NCI-H1436 (cell line): ENCODE measurements around the gene GPR107.
A peak's percentile ranks its signal among the peaks of the same experiment; 100 is the strongest.
"Not testable (repeated sequence)": the region's sequence is repeated elsewhere in the genome, so short reads cannot be mapped to it uniquely, and the experiment has no call there.

Experiments
- DNase-seq: peaks from one replicate; lab custom pipeline; 2025; lab: John Stamatoyannopoulos, UW

Gene GPR107

DNA sequence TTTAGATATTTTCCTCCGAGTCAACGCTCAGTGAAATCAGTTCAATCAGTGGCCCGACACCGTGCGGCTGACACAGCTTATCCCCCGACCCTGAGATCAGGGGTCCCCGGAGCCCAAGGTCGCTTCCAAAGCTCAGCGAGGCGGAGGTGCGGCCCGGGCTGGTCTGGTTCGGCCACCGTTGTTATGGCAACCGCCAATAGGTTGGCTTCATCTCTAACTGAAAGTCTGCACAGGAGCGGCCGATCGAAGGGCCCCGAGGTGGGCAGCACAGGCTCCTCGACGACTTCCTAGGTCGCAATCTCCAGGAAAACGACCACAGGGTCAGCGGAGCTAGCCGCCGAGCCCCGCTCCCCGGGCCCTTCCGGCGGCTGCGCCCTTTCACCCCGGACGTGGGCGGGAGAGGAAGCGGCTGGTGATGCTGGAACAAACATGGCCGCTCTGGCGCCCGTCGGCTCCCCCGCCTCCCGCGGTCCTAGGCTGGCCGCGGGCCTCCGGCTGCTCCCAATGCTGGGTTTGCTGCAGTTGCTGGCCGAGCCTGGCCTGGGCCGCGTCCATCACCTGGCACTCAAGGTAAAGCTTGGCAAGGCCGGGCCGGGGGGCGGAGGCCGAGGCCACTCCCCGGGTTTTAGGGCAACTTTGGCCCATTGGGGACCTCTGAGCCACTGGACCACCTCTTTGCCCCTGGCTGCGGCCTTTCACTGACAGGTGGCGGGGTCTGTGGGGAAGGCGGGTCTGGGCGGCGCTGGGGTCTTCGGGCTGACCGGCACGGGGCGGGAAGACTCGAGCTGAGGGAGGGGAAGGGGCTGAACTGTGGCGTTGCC lies at the start of gene GPR107:
GPR107 (plus strand) TSS at position 403 of the 821 bp plus-strand sequence; CDS start at position 430, 27 bp downstream.
- DNase-seq = peak; percentile 48

DNA sequence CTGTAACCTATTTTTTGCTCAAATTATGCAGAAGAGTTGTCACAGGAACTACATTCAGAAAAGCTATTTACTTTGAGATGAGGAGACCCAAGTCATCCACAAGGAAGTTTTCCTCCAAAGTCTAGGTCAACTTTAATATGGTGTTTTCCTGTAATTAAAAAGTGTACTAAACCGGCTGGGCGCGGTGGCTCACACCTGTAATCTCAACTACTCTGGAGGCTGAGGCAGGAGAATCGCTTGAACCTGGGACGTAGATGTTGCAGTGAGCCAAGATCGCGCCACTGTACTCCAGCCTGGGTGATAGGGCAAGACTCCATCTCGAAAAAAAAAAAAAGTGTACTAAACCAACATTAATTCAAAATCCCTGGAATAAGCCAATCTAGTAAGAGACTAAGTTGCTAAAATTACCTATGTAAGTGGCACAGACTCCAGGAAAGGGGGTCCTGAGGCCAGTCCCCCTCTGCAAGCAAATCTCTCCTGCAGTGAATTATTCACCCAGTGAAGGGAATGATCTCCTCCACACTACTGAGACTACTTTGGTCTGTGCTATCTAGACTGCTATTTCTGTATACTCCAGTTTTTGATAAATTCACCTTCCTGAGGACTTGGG lies 49.7 kb upstream of the GPR107 start:
- DNase-seq = no peak

DNA sequence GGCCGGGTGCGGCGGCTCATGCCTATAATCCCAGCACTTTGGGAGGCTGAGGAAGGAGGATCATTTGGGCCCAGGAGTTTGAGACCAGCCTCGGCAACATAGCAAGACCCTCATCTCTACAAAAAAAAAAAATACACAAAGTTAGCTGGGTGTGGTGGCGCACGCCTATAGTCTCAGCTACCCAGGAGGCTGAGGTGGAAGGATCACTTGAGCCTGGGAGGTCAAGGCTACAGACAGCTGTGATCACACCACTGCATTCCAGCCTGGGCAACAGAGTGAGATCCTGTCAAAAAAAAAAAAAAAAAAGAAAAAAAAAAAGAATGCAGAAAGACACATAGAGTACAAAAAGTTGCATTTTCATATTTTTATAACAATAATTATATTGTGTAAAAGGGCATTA lies 46.8 kb upstream of the GPR107 start:
- not testable (repeated sequence) for DNase-seq

DNA sequence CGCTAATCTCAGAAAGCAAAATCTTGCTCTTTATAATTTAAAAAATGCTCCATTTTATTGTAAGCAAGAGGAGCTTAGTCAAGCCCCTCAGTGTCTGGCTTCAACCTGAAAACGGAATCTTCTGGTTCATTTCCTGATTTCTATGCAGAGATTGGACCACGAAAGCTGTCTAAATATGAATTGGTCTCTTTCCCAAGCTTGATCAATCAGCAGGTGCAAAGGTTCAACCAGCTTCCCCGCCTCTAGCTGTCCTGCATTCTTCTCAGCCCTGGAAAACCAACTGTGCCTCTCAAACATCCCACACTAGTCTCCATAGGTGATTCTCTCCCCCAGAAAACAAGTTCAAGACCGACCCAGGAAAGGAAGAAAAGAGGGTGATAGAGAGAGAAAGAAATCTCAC lies 45.2 kb upstream of the GPR107 start:
- no peak for DNase-seq

DNA sequence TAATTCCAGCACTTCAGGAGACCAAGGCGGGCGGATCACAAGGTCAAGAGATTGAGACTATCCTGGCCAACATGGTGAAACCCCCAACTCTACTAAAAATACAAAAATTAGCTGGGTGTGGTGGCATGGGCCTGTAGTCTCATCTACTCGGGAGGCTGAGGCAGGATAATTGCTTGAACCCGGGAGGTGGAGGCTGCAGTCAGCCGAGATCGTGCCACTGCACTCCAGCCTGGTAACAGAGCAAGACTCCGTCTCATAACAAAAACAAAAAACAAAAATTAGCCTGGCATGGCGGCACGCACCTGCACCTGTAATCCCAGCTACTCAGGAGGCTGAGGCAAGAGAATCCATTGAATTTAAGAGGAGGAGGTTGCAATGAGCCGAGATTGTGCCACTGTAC lies 44.2 kb upstream of the GPR107 start:
- not testable (repeated sequence) for DNase-seq

DNA sequence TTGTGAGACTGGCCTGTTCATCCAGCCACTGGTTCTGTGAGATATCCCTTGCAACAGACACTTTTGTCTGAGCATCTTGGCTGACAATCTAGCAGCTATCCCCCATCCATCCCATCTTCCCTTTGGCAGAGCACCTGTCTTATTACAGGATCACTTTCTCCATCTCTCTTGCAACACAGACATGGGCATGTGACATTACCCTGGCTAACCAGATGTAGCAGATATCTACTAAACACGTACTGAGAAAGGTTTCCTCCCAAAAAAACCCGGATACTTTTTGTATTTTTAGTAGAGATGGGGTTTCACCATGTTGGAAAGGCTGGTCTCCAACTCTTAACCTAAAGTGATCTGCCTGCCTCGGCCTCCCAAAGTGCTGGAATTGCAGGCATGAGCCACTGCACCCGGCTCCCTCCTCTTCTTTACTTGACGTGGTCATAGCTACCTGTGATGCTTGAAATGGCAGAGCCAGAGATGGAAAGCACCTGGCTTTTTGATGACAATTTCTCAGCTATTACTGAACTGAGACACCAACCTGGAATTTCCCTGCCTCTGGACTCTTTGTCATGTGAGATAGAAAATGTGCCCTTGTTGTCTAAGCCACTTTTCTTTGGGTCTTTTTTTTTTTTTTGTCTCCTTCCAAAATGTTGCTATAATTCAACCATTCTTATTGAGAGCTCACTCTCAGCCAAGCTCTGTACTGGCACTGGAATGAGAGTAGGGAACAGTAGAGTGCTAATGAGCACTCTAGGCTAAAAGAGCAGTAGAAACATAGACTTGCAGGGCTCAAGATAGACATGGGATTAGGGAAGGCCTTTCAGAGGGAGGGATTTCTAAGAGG lies 43.3 kb upstream of the GPR107 start:
- DNase-seq = no peak

DNA sequence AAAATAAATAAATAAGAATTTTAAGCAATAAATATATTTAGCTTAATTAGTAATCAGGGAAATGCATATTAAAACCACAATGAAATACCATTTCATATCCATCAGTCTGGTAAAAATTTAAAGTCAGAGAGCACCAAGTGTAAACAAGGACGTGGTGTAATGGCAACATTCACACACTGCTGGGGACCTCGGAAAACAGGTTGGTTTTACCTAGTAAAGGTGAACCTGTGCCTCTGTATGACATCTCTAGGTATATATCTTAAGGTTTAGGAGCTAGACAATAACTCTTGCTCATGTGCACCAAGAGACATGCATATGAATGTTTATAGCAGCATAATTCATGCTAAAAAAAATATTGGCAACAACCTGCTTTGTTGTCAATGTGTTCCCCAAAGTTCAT lies 40.4 kb upstream of the GPR107 start:
- DNase-seq = no peak

DNA sequence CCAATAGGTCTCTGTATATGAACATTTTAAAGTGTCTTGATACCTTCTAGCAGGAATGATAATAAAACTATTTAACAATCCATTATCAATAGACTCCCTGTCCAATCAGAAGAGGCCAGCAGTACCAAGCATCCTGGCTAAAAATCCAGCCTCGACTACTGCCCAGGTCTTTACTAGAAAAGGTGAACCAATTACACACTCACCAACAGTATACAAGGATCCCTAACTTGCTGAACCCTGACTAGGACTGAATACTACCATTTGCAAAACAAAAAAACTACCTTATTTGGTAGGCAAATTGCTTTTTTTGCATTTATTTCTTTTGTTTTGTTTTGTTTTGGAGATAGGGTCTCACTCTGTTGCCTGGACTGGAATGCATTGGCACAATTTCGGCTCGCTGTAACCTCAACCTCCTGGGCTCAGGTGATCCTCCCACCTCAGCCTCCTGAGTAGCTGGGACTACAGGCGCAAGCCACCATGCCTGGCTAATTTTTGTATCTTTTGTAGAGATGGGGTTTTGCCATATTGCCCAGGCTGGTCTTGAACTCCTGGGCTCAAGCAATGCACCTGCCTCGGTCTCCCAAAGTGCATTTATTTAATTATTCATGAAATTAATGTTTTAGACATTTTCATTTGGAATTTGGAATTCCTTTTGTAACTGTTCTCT lies 38.2 kb upstream of the GPR107 start:
- DNase-seq = no peak

DNA sequence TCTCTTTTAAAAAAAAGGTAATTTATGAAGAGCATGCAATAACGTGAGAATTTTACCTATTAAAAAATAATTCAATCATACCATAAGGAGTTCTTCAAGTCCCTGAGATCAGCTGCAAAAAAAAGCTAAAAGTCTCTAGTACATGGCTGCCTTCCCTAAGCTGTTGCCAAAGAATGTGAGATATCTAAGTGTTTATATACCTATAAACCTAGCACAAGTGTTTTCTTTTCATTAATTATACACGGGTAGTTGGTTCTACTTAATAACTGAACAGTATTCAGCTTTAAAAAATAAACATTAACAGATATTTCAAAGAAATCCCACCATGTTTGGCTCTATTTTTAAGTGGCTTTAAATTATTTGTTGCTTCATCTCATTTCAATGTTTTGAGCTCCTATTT lies 36.6 kb upstream of the GPR107 start:
- no peak for DNase-seq

DNA sequence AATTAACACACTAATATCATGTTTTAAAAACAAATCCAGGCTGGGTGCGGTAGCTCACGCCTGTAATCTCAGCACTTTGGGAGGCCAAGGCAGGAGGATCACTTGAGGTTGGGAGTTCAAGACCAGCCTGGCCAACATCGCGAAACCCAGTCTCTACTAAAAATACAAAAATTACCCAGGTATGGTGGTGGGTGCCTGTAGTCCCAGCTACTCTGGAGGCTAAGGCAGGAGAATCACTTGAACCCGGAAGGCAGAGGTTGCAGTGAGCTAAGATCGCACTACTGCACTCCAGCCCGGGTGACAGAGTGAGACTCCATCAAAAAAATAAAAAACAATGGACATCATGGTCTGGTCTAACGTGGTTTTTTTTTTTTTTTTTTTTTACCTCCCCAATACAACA lies 36.2 kb upstream of the GPR107 start:
- DNase-seq = not testable (repeated sequence)

DNA sequence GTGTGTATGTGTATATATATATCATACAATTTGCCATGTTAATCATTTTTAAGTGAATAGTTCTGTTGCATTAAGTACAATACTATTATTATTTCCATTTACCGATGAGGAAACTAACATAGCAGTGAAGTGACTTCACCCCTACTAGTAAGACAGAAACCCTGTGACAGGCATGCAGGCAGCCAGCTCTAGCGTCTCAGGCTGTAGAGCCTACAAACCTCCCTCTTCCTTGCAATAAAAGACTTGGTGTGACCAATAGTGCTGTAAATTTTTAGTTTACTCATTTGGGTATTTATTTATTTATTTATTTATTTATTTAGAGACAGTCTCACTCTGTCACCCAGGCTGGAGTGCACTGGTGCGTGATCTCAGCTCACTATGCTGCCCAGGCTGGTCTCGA lies 35.4 kb upstream of the GPR107 start:
- no peak for DNase-seq

DNA sequence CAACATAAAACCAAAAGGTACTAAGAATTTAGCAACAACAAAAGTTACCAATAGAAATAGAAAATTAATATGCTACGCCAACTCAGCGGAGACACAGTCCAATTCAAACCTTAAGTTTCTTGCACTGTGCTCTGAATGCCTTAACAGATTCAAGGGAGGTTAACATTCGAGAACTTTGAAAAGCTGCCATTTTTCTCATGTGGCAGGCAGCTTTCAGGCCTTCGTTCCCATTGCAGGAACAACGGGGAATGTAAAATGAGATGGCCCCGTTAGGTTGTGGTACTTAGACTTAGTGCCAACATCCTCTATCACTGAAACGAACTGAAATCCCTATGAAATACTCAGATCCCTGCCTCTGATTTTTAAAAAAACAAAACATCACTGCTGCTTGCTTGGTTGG lies 33.1 kb upstream of the GPR107 start:
- no peak for DNase-seq

DNA sequence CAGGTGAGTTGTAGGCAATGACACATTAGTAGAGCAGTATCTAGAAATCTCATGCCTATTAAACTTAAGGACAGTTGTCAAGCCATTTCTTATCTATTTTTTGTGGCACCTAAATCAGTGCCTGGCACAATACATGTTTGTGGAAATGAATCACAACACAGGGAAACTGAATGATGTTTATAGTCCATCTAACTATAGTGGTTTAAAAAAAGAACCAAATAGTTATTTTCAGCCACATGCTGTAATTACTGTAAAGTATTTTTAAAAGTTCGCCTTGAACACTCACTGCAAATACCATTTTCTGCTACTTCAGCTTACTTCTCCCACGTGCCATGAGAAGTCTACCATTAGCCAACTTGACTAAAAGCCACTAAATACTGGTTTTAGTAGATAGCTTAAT lies 32.6 kb upstream of the GPR107 start:
- DNase-seq = no peak

DNA sequence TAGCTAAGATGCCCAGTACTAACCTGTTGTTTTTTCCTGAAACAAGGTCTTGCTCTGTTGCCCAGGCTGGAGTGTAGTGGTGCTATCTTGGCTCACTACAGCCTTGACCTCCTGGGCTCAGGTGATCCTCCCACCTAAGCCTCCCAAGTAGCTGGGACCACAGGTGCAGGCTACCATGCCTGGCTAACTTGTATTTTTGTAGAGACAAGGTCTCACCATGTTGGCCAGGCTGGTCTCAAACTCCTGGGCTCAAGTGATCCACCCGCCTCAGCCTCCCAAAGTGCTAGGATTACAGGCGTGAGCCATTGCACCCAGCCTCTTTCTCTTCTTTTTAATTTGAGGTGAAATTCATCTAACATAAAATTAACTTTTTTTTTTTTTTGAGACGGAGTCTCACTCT lies 31.9 kb upstream of the GPR107 start:
- not testable (repeated sequence) for DNase-seq

DNA sequence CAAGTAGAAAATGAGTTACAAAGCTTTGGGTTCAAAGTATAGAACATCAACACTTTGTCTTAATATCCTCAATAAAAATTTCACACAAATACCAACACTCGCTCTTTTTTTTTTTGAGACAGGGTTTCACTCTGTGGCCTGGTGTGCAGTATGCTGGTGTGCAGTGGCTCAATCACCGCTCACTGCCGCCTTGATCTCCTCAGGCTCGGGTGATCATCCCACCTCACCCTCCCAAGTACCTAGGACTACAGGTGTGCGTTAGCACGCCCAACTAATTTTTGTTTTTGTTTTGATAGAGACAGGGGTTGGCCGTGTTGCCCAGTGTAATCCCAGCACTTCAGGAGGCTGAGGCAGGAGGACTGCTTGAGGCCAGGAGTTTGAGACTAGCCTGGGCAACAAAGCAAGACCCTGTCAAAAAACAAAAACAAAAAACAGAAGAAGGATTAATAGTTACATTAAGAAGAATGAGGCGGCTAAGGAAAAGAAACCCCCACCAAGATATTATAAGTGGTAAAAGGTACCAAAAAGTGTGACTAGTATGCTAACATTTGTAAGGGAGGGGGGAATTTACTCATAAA lies 31.1 kb upstream of the GPR107 start:
- no peak for DNase-seq

DNA sequence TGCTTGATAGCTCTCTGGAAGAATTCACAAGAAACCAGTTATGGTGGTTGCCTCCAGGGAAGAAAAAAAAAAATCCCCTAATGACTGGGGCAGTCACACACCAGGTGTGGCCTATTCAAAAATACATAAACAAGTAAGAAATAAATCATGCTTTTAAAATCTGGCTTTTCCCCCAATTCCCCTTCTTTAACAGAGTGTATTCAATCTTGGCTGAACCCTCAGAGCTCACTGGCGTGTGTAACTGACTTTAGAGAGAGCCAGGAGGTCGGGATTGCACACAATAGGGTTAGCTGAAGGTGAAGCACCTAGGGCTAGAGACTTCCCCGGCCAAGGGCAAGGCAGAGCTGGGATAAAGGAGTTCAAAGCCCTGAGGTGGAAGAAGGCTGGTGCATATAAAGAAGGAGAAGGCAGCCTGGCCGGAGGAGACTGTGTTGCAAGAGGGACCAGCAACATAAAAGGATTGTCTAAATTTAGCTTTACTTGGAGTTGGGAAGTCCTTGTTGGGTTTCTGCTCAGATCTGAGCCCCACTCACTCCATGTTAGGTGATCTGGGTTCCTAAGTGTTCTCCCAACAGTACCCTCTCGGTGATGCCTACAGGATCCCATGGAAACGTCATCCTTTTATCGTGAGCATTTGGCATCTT lies 30.4 kb upstream of the GPR107 start:
- no peak for DNase-seq

DNA sequence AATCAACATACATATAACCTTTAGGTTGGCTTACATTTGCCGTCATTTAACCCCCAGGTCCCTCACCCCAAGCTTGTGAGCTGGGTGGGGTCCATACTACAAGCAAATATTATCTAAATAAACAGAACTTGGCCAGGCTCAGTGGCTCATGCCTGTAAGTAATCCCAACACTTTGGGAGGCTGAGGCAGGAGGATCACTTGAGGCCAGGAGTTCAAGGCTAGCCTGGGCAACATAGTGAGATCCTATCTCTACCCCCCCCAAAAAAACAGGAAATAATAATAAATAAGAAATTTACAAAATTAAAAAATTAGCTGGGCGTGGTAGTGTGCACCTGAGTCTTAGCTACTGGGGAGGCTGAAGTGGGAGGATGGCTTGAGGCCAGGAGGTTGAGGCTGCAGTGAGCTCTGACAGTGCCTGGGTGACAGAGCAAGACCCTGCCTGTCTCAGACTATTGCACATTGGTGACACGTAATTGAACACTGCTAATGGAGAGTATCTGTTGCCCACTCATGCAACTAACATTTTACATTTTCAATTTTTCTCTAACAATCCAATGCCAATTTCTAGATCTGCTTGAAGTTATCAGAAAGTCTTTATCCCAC lies 29.6 kb upstream of the GPR107 start:
- no peak for DNase-seq

DNA sequence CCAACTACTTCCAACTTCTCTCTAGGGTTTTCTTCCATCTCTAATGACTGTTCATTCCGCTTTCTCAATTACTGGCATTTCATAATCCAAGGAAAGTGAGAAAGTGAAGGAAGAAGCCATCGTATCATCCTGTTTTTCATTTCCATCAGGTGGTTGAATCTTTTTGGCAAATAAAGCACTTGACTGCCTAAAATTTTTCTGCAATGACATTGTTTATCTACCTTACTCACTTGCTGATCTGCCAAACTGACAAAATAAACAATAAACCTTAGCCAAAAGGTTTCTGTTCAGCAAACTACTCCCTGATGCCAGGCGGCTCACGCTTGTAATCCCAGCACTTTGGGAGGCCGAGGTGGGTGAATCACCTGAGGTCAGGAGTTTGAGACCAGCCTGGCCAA lies 29.1 kb upstream of the GPR107 start:
- no peak for DNase-seq

DNA sequence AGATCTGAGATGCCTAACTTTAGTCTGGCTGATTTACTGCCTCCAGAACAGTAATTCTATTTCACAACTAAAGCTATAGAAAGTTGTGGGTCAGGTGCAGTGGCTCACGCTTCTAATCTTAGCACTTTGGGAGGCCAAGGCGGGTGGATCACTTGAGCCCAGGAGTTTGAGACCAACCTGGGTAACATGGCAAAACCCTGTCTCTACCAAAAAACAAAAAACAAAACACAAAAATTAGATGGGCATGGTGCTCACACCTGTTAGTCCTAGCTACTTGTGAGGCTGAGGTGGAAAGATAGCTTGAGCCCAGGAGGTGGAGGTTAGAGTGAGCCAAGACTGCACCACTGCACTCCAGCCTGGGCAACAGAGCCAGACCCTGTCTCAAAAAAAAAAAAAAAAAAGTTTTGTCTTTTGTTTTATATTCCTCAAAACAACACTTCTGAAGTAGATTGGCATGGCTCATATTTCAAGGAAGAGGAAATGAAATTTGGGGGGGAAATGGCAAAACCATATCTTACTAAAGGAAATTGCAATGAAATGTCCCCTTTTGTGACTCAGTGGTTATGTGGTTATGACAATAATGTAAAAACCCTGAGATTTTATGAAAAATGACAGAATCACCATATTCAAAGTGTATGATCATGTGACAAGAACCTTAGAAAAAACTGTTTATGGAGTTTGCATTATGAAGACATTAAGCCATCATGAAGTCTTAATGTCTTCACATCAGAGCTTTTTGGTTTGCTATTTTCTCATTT lies 26.9 kb upstream of the GPR107 start:
- DNase-seq = no peak
